HCT116 (cell line): ENCODE measurements around the gene NEUROD6. TPM values are rescaled to one million over a fixed set of nuclear protein-coding genes. Genes with fewer than 3 reads are reported as not detected.

Experiments used
- ATAC-seq: fragments of 200-7000 bp; cut with Tn5 transposase; 2 replicates; pipeline ENCODE4 v1.9.1; 2020; ENCODE audit warnings: mild to moderate bottlenecking, moderate library complexity
- BruUV-seq: library from RNA; stranded (reverse); fragments of 400-500 nt; replicated peaks from 2 replicates; lab custom pipeline; 2021; lab: Mats Ljungman, UMichigan
- CTCF ChIA-PET: fragments of 300-600 bp; sonication (Branson Sonifier 250); formaldehyde crosslinking; loops from one replicate; lab custom pipeline; 2021; ENCODE audit warnings: antibody characterized with exemption; lab: Charles Lee
- POLR2A ChIA-PET: fragments of 300-600, 350-600 bp; sonication (Branson Sonifier 250); formaldehyde crosslinking; loops from one replicate; lab custom pipeline; 2021; ENCODE audit warnings: antibody characterized with exemption; lab: Charles Lee
- RAD21 ChIA-PET, 2 experiments: fragments of 300-600 bp; sonication (Branson Sonifier 250); formaldehyde crosslinking; loops; one replicate each; lab custom pipeline; 2023; ENCODE audit warnings: low total read pairs in 2 of 2; ENCODE audit not compliant: uncharacterized antibody in 2 of 2, unreplicated experiment in 2 of 2, low non-redundant PET in 1 of 2; lab: Charles Lee
- DNase-seq: peaks from one replicate; pipeline ENCODE4 v3.0.0-alpha.2; 2010; ENCODE audit warnings: low read depth, low spot score
- H2AFZ ChIP-seq: fragments of 200-600 bp; shearing (Covaris generic), sonication (generic); 2 replicates; pipeline ENCODE4 v1.6.1; 2017; ENCODE audit warnings: low read depth, mixed run types, mixed read lengths, antibody characterized with exemption, low read length; ENCODE audit not compliant: poor library complexity, severe bottlenecking
- H3K27ac ChIP-seq: 2 replicates; pipeline ENCODE4 v1.5.1; 2012; ENCODE audit warnings: low read depth, low read length
- H3K27me3 ChIP-seq: fragments of 200-600 bp; sonication (generic); 2 replicates; pipeline ENCODE4 v1.6.1; 2016; ENCODE audit warnings: mixed run types, low read length, mixed read lengths; ENCODE audit not compliant: insufficient read depth
- H3K36me3 ChIP-seq, 2 experiments: fragments of 200-500 bp in 1 of 2; fragments of 200-600 bp in 1 of 2; sonication (Bioruptor generic) in 1 of 2; sonication (generic) in 1 of 2; 2 replicates each; pipeline versions ENCODE4 v1.5.1 to v1.6.1; 2014 to 2016; ENCODE audit warnings: low read length in 2 of 2, inconsistent platforms in 1 of 2, mixed read lengths in 1 of 2, mixed run types in 1 of 2; ENCODE audit not compliant: insufficient read depth in 2 of 2, control insufficient read depth in 1 of 2
- H3K4me1 ChIP-seq, 2 experiments: fragments of 200-600 bp in 1 of 2; sonication (generic) in 1 of 2; 2 replicates each; pipeline versions ENCODE4 v1.5.1 to v1.6.1; 2012 to 2017; ENCODE audit warnings: low read length in 2 of 2, inconsistent platforms in 1 of 2, mild to moderate bottlenecking in 1 of 2, mixed read lengths in 1 of 2, mixed run types in 1 of 2, moderate library complexity in 1 of 2; ENCODE audit not compliant: insufficient read depth in 2 of 2, control insufficient read depth in 1 of 2
- H3K4me2 ChIP-seq: fragments of 200-600 bp; sonication (generic); 2 replicates; pipeline ENCODE4 v1.6.1; 2017; ENCODE audit warnings: mixed run types, low read length, mixed read lengths
- H3K4me3 ChIP-seq, 2 experiments: fragments of 200-600 bp in 1 of 2; sonication (generic) in 1 of 2; replicated peaks in 1 of 2; 2 replicates each; pipeline ENCODE4 v1.5.1; 2011 to 2016; ENCODE audit warnings: low read length in 2 of 2, control low read depth in 1 of 2, low read depth in 1 of 2, mild to moderate bottlenecking in 1 of 2, mixed read lengths in 1 of 2, mixed run types in 1 of 2
- H3K79me2 ChIP-seq: fragments of 200-600 bp; sonication (generic); 2 replicates; pipeline ENCODE4 v1.6.1; 2017; ENCODE audit warnings: mild to moderate bottlenecking, mixed run types, low read length, moderate library complexity, mixed read lengths; ENCODE audit not compliant: insufficient read depth
- H3K9ac ChIP-seq: fragments of 200-600 bp; sonication (generic); 2 replicates; pipeline ENCODE4 v1.6.1; 2016; ENCODE audit warnings: low read length, mixed read lengths
- H3K9me2 ChIP-seq: fragments of 200-600 bp; sonication (generic), shearing (Covaris generic); 2 replicates; pipeline ENCODE4 v1.6.1; 2017; ENCODE audit warnings: mixed run types, mild to moderate bottlenecking, moderate library complexity; ENCODE audit not compliant: insufficient read depth
- H3K9me3 ChIP-seq, 2 experiments: fragments of 200-500 bp in 1 of 2; fragments of 200-600 bp in 1 of 2; sonication (Bioruptor generic) in 1 of 2; sonication (generic) in 1 of 2; 2 replicates each; pipeline ENCODE4 v1.6.1; 2014 to 2017; ENCODE audit warnings: low read length in 2 of 2, mixed read lengths in 2 of 2, inconsistent platforms in 1 of 2, low read depth in 1 of 2, mild to moderate bottlenecking in 1 of 2, mixed run types in 1 of 2, moderate library complexity in 1 of 2; ENCODE audit not compliant: control insufficient read depth in 1 of 2, insufficient read depth in 1 of 2
- H4K20me1 ChIP-seq: fragments of 200-600 bp; sonication (generic), shearing (Covaris generic); 2 replicates; pipeline ENCODE4 v1.6.1; 2017; ENCODE audit warnings: mixed run types, mild to moderate bottlenecking, moderate library complexity; ENCODE audit not compliant: insufficient read depth
- CBX3 ChIP-seq: IDR thresholded peaks from 2 replicates; pipeline ENCODE4 v1.6.1; 2012; ENCODE audit warnings: low read depth
- CEBPB ChIP-seq: IDR thresholded peaks from 2 replicates; pipeline ENCODE4 v1.6.1; 2012; ENCODE audit warnings: low read depth
- EGR1 ChIP-seq: IDR thresholded peaks from 2 replicates; pipeline ENCODE4 v1.6.1; 2012; ENCODE audit warnings: low read depth
- ELF1 ChIP-seq: IDR thresholded peaks from 2 replicates; pipeline ENCODE4 v1.6.1; 2012; ENCODE audit warnings: low read depth, borderline replicate concordance
- FOSL1 ChIP-seq: IDR thresholded peaks from 2 replicates; pipeline ENCODE4 v1.6.1; 2012; ENCODE audit warnings: low read depth
- POLR2A ChIP-seq: IDR thresholded peaks from 2 replicates; pipeline ENCODE4 v1.7.0; 2011; ENCODE audit warnings: borderline replicate concordance; ENCODE audit not compliant: insufficient read depth, insufficient read length; ENCODE audit errors: extremely low read depth
- RAD21 ChIP-seq: IDR thresholded peaks from 2 replicates; pipeline ENCODE4 v1.6.1; 2012; ENCODE audit warnings: low read depth, mild to moderate bottlenecking
- SIN3A ChIP-seq: IDR thresholded peaks from 2 replicates; pipeline ENCODE4 v1.6.1; 2012; ENCODE audit warnings: low read depth
- SP1 ChIP-seq: IDR thresholded peaks from 2 replicates; pipeline ENCODE4 v1.6.1; 2012; ENCODE audit warnings: low read depth
- TCF7L2 ChIP-seq: IDR thresholded peaks from 2 replicates; pipeline ENCODE4 v1.7.0; 2011; ENCODE audit warnings: borderline replicate concordance, inconsistent platforms; ENCODE audit not compliant: insufficient read depth, insufficient read length; ENCODE audit errors: extremely low read depth
- YY1 ChIP-seq: IDR thresholded peaks from 2 replicates; pipeline ENCODE4 v1.6.1; 2011; ENCODE audit warnings: low read length, low read depth, moderate library complexity, mild to moderate bottlenecking; ENCODE audit not compliant: insufficient replicate concordance; ENCODE audit errors: extremely low read depth
- ZFX ChIP-seq: fragments of 450-650 bp; IDR thresholded peaks from 2 replicates; pipeline ENCODE4 v1.6.1; 2017
- intact Hi-C: fragments of 100-400 bp; cut with micrococcal nuclease; formaldehyde crosslinking; loops from 2 replicates; pipeline ENCODE4 v1.10.0; 2022
- total RNA-seq: library from RNA; stranded (reverse); gene quantifications from one replicate; pipeline ENCODE4 v1.2.1, GENCODE V29; 2021; ENCODE audit not compliant: unreplicated experiment
- TF ChIP-seq, protein P1 (sequence below), 3 experiments: fragments of 200-600 bp in 1 of 3; sonication (generic) in 1 of 3; IDR thresholded peaks in 2 of 3; conservative IDR thresholded peaks in 1 of 3; 2 replicates each; pipeline ENCODE4 v1.5.1; 2012 to 2017; ENCODE audit warnings: low read depth in 2 of 3, low read length in 2 of 3, antibody characterized with exemption in 1 of 3, borderline replicate concordance in 1 of 3, control low read depth in 1 of 3, mild to moderate bottlenecking in 1 of 3, mixed read lengths in 1 of 3, mixed run types in 1 of 3, moderate library complexity in 1 of 3; ENCODE audit not compliant: insufficient read depth in 1 of 3
- TF ChIP-seq, protein P2 (sequence below): IDR thresholded peaks from 2 replicates; pipeline ENCODE4 v1.6.1; 2011; ENCODE audit warnings: mild to moderate bottlenecking, low read length, moderate library complexity; ENCODE audit not compliant: insufficient replicate concordance; ENCODE audit errors: extremely low read depth
- TF ChIP-seq, protein P3 (sequence below): IDR thresholded peaks from 2 replicates; pipeline ENCODE4 v1.6.1; 2012; ENCODE audit warnings: low read depth
- TF ChIP-seq, protein P4 (sequence below): IDR thresholded peaks from 2 replicates; pipeline ENCODE4 v1.6.1; 2012

Gene NEUROD6
- total RNA-seq, 1 experiment from 2014 or later, result not detected

DNA sequence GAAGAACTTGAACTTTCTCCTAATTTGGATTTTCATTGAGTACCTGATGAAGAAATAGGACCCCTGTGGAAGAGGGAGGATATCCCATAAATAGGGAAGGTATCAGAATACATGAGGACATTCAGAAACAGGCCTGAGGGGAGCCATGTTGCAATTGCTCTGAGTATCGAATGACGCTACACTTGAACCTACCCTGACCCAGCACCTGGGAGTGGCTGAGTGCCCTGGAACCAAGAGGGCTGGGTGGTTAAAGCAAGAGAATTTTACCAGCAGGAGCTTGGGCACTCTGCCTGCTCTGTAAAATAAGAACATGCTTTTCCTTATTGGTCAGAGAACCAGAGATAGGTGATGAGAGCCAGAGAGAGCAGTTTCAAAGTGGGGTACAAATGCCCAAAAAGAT, 7.2 kb downstream of the NEUROD6 start (continued):
- TF ChIP-seq RAD21 (no peak), ELF1 (no peak)
- TF ChIP-seq, all 23 proteins: peak for 0

GRCh38 chr7:31327071-31327470, 13.5 kb downstream of the NEUROD6 start:
- H3K4me3 ChIP-seq, result no peak overlapping the region
- no peak for DNase-seq
- 0 out of 2 replicates have a peak, but pooled peaks cover 3% of the 10 kb centered on the region for H3K27me3 ChIP-seq
- BruUV-seq, result no TSS peak
- ChIA-PET POLR2A (no interaction called here), RAD21 (no interaction called here), CTCF (no interaction called here)
- no peak overlapping the region for H3K9ac ChIP-seq
- intact Hi-C loops, result no loop called here
- no peak for ATAC-seq
- H2AFZ ChIP-seq, result no peak overlapping the region
- H3K4me2 ChIP-seq, result no peak overlapping the region
- H3K36me3 ChIP-seq, result no peaks in the 10 kb centered on the region
- no peaks in the 10 kb centered on the region for H4K20me1 ChIP-seq
- H3K4me1 ChIP-seq, result no peaks in the 10 kb centered on the region
- H3K27ac ChIP-seq, result no peak overlapping the region
- TF ChIP-seq SIN3A (no peak), RAD21 (no peak), FOSL1 (no peak), SP1 (no peak), CEBPB (no peak), CBX3 (no peak), ZFX (no peak), YY1 (no peak), TCF7L2 (no peak), POLR2A (no peak), EGR1 (no peak)
- TF ChIP-seq, protein P1, sequence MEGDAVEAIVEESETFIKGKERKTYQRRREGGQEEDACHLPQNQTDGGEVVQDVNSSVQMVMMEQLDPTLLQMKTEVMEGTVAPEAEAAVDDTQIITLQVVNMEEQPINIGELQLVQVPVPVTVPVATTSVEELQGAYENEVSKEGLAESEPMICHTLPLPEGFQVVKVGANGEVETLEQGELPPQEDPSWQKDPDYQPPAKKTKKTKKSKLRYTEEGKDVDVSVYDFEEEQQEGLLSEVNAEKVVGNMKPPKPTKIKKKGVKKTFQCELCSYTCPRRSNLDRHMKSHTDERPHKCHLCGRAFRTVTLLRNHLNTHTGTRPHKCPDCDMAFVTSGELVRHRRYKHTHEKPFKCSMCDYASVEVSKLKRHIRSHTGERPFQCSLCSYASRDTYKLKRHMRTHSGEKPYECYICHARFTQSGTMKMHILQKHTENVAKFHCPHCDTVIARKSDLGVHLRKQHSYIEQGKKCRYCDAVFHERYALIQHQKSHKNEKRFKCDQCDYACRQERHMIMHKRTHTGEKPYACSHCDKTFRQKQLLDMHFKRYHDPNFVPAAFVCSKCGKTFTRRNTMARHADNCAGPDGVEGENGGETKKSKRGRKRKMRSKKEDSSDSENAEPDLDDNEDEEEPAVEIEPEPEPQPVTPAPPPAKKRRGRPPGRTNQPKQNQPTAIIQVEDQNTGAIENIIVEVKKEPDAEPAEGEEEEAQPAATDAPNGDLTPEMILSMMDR (IDR thresholded peaks at IDR 0.05 in 2 of 3, conservative IDR thresholded peaks at IDR 0.05 in 1 of 3; ENCODE audit: borderline replicate concordance in 1 of 3, insufficient read depth in 1 of 3, low read depth in 2 of 3, low read length in 2 of 3), result no peak
- TF ChIP-seq, protein P2, sequence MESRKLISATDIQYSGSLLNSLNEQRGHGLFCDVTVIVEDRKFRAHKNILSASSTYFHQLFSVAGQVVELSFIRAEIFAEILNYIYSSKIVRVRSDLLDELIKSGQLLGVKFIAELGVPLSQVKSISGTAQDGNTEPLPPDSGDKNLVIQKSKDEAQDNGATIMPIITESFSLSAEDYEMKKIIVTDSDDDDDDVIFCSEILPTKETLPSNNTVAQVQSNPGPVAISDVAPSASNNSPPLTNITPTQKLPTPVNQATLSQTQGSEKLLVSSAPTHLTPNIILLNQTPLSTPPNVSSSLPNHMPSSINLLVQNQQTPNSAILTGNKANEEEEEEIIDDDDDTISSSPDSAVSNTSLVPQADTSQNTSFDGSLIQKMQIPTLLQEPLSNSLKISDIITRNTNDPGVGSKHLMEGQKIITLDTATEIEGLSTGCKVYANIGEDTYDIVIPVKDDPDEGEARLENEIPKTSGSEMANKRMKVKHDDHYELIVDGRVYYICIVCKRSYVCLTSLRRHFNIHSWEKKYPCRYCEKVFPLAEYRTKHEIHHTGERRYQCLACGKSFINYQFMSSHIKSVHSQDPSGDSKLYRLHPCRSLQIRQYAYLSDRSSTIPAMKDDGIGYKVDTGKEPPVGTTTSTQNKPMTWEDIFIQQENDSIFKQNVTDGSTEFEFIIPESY, result no peak
- TF ChIP-seq, protein P3, sequence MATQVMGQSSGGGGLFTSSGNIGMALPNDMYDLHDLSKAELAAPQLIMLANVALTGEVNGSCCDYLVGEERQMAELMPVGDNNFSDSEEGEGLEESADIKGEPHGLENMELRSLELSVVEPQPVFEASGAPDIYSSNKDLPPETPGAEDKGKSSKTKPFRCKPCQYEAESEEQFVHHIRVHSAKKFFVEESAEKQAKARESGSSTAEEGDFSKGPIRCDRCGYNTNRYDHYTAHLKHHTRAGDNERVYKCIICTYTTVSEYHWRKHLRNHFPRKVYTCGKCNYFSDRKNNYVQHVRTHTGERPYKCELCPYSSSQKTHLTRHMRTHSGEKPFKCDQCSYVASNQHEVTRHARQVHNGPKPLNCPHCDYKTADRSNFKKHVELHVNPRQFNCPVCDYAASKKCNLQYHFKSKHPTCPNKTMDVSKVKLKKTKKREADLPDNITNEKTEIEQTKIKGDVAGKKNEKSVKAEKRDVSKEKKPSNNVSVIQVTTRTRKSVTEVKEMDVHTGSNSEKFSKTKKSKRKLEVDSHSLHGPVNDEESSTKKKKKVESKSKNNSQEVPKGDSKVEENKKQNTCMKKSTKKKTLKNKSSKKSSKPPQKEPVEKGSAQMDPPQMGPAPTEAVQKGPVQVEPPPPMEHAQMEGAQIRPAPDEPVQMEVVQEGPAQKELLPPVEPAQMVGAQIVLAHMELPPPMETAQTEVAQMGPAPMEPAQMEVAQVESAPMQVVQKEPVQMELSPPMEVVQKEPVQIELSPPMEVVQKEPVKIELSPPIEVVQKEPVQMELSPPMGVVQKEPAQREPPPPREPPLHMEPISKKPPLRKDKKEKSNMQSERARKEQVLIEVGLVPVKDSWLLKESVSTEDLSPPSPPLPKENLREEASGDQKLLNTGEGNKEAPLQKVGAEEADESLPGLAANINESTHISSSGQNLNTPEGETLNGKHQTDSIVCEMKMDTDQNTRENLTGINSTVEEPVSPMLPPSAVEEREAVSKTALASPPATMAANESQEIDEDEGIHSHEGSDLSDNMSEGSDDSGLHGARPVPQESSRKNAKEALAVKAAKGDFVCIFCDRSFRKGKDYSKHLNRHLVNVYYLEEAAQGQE, result no peak
- TF ChIP-seq, protein P4, sequence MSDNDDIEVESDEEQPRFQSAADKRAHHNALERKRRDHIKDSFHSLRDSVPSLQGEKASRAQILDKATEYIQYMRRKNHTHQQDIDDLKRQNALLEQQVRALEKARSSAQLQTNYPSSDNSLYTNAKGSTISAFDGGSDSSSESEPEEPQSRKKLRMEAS, result no peak
- H3K9me3 ChIP-seq, result no peaks in the 10 kb centered on the region
- no peaks in the 10 kb centered on the region for H3K79me2 ChIP-seq
- no peaks in the 10 kb centered on the region for H3K9me2 ChIP-seq
